GM23338 (cell line): ENCODE data around the gene PPP2R2D. TPM values are rescaled to one million over a fixed set of nuclear protein-coding genes. Genes with fewer than 3 reads are reported as not detected.

ENCODE experiments used
- ATAC-seq: fragments of 200-7000 bp; cut with Tn5 transposase; 3 replicates; pipeline ENCODE4 v1.9.1; 2020
- DNase-seq: peaks from one replicate; pipeline ENCODE4 v3.0.0-alpha.2; 2015; ENCODE audit warnings: low spot score
- H2AFZ ChIP-seq: fragments of 200-600 bp; sonication (generic); 2 replicates; pipeline ENCODE4 v1.8.0; 2016; ENCODE audit warnings: antibody characterized with exemption, mild to moderate bottlenecking, moderate library complexity
- H3F3A ChIP-seq: fragments of 200-600 bp; sonication (generic); replicated peaks from 2 replicates; pipeline ENCODE4 v1.8.0; 2017; ENCODE audit warnings: antibody characterized with exemption, mixed run types, low read depth
- H3K27ac ChIP-seq: fragments of 200-600 bp; sonication (generic); 2 replicates; pipeline ENCODE4 v1.6.1; 2016; ENCODE audit warnings: low read depth
- H3K27me3 ChIP-seq: fragments of 200-600 bp; sonication (generic); 2 replicates; pipeline ENCODE4 v1.8.0; 2016; ENCODE audit warnings: mild to moderate bottlenecking, mixed run types, moderate library complexity; ENCODE audit not compliant: insufficient read depth
- H3K36me3 ChIP-seq: fragments of 200-600 bp; sonication (generic); 2 replicates; pipeline ENCODE4 v1.8.0; 2016; ENCODE audit warnings: mild to moderate bottlenecking; ENCODE audit not compliant: insufficient read depth
- H3K4me1 ChIP-seq: fragments of 200-600 bp; sonication (generic); 2 replicates; pipeline ENCODE4 v1.8.0; 2016; ENCODE audit warnings: mild to moderate bottlenecking, moderate library complexity; ENCODE audit not compliant: insufficient read depth
- H3K4me2 ChIP-seq: fragments of 200-600 bp; sonication (generic); 2 replicates; pipeline ENCODE4 v1.7.1; 2017; ENCODE audit warnings: mixed run types
- H3K4me3 ChIP-seq: fragments of 200-600 bp; sonication (generic); 2 replicates; pipeline ENCODE4 v1.6.1; 2016; ENCODE audit warnings: mixed run types
- H3K79me2 ChIP-seq: fragments of 200-600 bp; sonication (generic); replicated peaks from 2 replicates; pipeline ENCODE4 v1.8.0; 2017; ENCODE audit warnings: mild to moderate bottlenecking; ENCODE audit not compliant: insufficient read depth
- H3K9me2 ChIP-seq: fragments of 200-600 bp; sonication (generic); 2 replicates; pipeline ENCODE4 v1.8.0; 2017; ENCODE audit not compliant: insufficient read depth
- H4K20me1 ChIP-seq: fragments of 200-600 bp; sonication (generic); replicated peaks from 2 replicates; pipeline ENCODE4 v1.8.0; 2017; ENCODE audit warnings: mild to moderate bottlenecking; ENCODE audit not compliant: insufficient read depth
- H3K27ac Mint-ChIP-seq: 2 replicates; pipeline ENCODE4 v1.8.0; 2020; ENCODE audit warnings: inconsistent platforms, mild to moderate bottlenecking, moderate library complexity, mixed read lengths
- H3K27me3 Mint-ChIP-seq: 3 replicates; pipeline ENCODE4 v1.8.0; 2022; ENCODE audit warnings: low read depth, mild to moderate bottlenecking, moderate library complexity, mixed read lengths, inconsistent platforms; ENCODE audit not compliant: insufficient read depth, poor library complexity
- H3K36me3 Mint-ChIP-seq: 3 replicates; pipeline ENCODE4 v1.8.0; 2021; ENCODE audit warnings: low read depth, mild to moderate bottlenecking, inconsistent platforms, moderate library complexity, mixed read lengths
- H3K4me1 Mint-ChIP-seq: 3 replicates; pipeline ENCODE4 v1.8.0; 2020; ENCODE audit warnings: mild to moderate bottlenecking, inconsistent platforms, mixed read lengths
- H3K4me3 Mint-ChIP-seq: 3 replicates; pipeline ENCODE4 v1.8.0; 2021; ENCODE audit warnings: moderate library complexity, mild to moderate bottlenecking, inconsistent platforms, mixed read lengths
- H3K9me3 Mint-ChIP-seq: 3 replicates; pipeline ENCODE4 v1.8.0; 2020; ENCODE audit warnings: moderate library complexity, mild to moderate bottlenecking, inconsistent platforms, mixed read lengths
- CREB1 ChIP-seq: fragments of 250-450 bp; sonication (Bioruptor Pico); IDR thresholded peaks from 2 replicates; pipeline ENCODE4 v1.5.0; 2020; ENCODE audit warnings: low read depth, mild to moderate bottlenecking, moderate library complexity
- CTCF ChIP-seq, 2 experiments: fragments of 200-600 bp in 1 of 2; sonication (generic) in 1 of 2; conservative IDR thresholded peaks; 2 replicates each; pipeline versions ENCODE4 v1.5.1 to v1.6.1; 2016 to 2017; ENCODE audit warnings: antibody characterized with exemption in 2 of 2, low read depth in 2 of 2, mild to moderate bottlenecking in 2 of 2, moderate library complexity in 1 of 2
- ETS1 ChIP-seq: IDR thresholded peaks from 2 replicates; pipeline ENCODE4 v1.6.1; 2016; ENCODE audit warnings: antibody characterized with exemption
- EZH2 ChIP-seq: fragments of 200-600 bp; sonication (generic); IDR thresholded peaks from one replicate; pipeline ENCODE4 v1.8.0; 2017; ENCODE audit warnings: antibody characterized with exemption, mild to moderate bottlenecking, low read depth; ENCODE audit not compliant: unreplicated experiment
- EZH2phosphoT487 ChIP-seq: fragments of 200-600 bp; sonication (generic); IDR thresholded peaks from one replicate; pipeline ENCODE4 v1.8.1; 2018; ENCODE audit warnings: antibody characterized with exemption; ENCODE audit not compliant: unreplicated experiment
- JUNB ChIP-seq: IDR thresholded peaks from one replicate; pipeline ENCODE4 v1.6.1; 2016; ENCODE audit warnings: antibody characterized with exemption; ENCODE audit not compliant: unreplicated experiment
- NANOG ChIP-seq: IDR thresholded peaks from 2 replicates; pipeline ENCODE4 v1.6.1; 2016; ENCODE audit warnings: antibody characterized with exemption, borderline replicate concordance
- POLR2AphosphoS5 ChIP-seq: IDR thresholded peaks from 2 replicates; pipeline ENCODE4 v1.6.1; 2016; ENCODE audit warnings: antibody characterized with exemption, low read depth
- REST ChIP-seq: IDR thresholded peaks from one replicate; pipeline ENCODE4 v1.6.1; 2018; ENCODE audit warnings: antibody characterized with exemption; ENCODE audit not compliant: unreplicated experiment
- STAT1 ChIP-seq: IDR thresholded peaks from one replicate; pipeline ENCODE4 v1.6.1; 2016; ENCODE audit warnings: antibody characterized with exemption; ENCODE audit not compliant: unreplicated experiment
- ZNF114 ChIP-seq: fragments of 250-450 bp; sonication (Bioruptor Pico); IDR thresholded peaks from 2 replicates; pipeline ENCODE4 v1.5.0; 2020; ENCODE audit warnings: mild to moderate bottlenecking, moderate library complexity
- ZNF331 ChIP-seq: fragments of 250-450 bp; sonication (Bioruptor Pico); IDR thresholded peaks from 2 replicates; pipeline ENCODE4 v1.5.0; 2020; ENCODE audit warnings: low read depth, mild to moderate bottlenecking, moderate library complexity
- polyA plus RNA-seq: library from polyadenylated mRNA; unstranded; fragments of >200 nt; fragmentation: Nextera tagmentation; extraction: Ambion mirVana; gene quantifications from 2 replicates; pipeline ENCODE4 v1.2.1, GENCODE V29; 2016
- total RNA-seq: library from RNA; depleted of rRNA; stranded (reverse); fragments of >200 nt; shearing (Covaris generic); gene quantifications from 2 replicates; pipeline ENCODE4 v1.2.3, GENCODE V29; 2014
- TF ChIP-seq, protein P1 (sequence below): fragments of 250-450 bp; sonication (Bioruptor Pico); IDR thresholded peaks from 2 replicates; pipeline ENCODE4 v1.5.0; 2020; ENCODE audit warnings: mild to moderate bottlenecking, moderate library complexity

PPP2R2D gene
- total and polyA plus RNA-seq, 2 experiments from 2014 or later: 28.8 to 33.7 TPM

- H3K4me2 ChIP-seq: no peak overlapping the region
- peaks cover 11% of the 10 kb centered on the region for H3K9me3 Mint-ChIP-seq
- H3K36me3 ChIP-seq: no peaks in the 10 kb centered on the region
- no peaks in the 10 kb centered on the region for H3K79me2 ChIP-seq
- no peaks in the 10 kb centered on the region for H4K20me1 ChIP-seq
- no peak overlapping the region for H3K27ac ChIP-seq
- H3K9me2 ChIP-seq: no peaks in the 10 kb centered on the region
- ATAC-seq (no peak), DNase-seq (no peak)
- no peak overlapping the region for H2AFZ ChIP-seq
- no peak overlapping the region for H3K4me3 ChIP-seq
- TF ChIP-seq STAT1: no peak
- no peak for TF ChIP-seq ZNF114 (CRISPR knock-in tag)
- TF ChIP-seq ZNF331: no peak
- TF ChIP-seq CTCF (conservative IDR thresholded peaks at IDR 0.05; ENCODE audit: low read depth in 2 of 2): no peak
- no peak for TF ChIP-seq CREB1 (CRISPR knock-in tag)
- TF ChIP-seq EZH2: no peak
- TF ChIP-seq POLR2AphosphoS5: no peak
- TF ChIP-seq ETS1: no peak
- no peak for TF ChIP-seq REST
- no peak for TF ChIP-seq JUNB
- TF ChIP-seq, protein P1, sequence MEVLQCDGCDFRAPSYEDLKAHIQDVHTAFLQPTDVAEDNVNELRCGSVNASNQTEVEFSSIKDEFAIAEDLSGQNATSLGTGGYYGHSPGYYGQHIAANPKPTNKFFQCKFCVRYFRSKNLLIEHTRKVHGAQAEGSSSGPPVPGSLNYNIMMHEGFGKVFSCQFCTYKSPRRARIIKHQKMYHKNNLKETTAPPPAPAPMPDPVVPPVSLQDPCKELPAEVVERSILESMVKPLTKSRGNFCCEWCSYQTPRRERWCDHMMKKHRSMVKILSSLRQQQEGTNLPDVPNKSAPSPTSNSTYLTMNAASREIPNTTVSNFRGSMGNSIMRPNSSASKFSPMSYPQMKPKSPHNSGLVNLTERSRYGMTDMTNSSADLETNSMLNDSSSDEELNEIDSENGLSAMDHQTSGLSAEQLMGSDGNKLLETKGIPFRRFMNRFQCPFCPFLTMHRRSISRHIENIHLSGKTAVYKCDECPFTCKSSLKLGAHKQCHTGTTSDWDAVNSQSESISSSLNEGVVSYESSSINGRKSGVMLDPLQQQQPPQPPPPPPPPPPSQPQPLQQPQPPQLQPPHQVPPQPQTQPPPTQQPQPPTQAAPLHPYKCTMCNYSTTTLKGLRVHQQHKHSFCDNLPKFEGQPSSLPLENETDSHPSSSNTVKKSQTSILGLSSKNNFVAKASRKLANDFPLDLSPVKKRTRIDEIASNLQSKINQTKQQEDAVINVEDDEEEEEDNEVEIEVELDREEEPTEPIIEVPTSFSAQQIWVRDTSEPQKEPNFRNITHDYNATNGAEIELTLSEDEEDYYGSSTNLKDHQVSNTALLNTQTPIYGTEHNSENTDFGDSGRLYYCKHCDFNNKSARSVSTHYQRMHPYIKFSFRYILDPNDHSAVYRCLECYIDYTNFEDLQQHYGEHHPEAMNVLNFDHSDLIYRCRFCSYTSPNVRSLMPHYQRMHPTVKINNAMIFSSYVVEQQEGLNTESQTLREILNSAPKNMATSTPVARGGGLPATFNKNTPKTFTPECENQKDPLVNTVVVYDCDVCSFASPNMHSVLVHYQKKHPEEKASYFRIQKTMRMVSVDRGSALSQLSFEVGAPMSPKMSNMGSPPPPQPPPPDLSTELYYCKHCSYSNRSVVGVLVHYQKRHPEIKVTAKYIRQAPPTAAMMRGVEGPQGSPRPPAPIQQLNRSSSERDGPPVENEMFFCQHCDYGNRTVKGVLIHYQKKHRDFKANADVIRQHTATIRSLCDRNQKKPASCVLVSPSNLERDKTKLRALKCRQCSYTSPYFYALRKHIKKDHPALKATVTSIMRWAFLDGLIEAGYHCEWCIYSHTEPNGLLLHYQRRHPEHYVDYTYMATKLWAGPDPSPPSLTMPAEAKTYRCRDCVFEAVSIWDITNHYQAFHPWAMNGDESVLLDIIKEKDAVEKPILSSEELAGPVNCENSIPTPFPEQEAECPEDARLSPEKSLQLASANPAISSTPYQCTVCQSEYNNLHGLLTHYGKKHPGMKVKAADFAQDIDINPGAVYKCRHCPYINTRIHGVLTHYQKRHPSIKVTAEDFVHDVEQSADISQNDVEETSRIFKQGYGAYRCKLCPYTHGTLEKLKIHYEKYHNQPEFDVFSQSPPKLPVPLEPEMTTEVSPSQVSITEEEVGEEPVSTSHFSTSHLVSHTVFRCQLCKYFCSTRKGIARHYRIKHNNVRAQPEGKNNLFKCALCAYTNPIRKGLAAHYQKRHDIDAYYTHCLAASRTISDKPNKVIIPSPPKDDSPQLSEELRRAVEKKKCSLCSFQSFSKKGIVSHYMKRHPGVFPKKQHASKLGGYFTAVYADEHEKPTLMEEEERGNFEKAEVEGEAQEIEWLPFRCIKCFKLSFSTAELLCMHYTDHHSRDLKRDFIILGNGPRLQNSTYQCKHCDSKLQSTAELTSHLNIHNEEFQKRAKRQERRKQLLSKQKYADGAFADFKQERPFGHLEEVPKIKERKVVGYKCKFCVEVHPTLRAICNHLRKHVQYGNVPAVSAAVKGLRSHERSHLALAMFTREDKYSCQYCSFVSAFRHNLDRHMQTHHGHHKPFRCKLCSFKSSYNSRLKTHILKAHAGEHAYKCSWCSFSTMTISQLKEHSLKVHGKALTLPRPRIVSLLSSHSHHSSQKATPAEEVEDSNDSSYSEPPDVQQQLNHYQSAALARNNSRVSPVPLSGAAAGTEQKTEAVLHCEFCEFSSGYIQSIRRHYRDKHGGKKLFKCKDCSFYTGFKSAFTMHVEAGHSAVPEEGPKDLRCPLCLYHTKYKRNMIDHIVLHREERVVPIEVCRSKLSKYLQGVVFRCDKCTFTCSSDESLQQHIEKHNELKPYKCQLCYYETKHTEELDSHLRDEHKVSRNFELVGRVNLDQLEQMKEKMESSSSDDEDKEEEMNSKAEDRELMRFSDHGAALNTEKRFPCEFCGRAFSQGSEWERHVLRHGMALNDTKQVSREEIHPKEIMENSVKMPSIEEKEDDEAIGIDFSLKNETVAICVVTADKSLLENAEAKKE (CRISPR knock-in tag): no peak
- TF ChIP-seq EZH2phosphoT487: no peak
- no peak for TF ChIP-seq NANOG
- no peaks in the 10 kb centered on the region; the same call in 1 of the 2 replicates for H3F3A ChIP-seq
- H3K36me3 Mint-ChIP-seq: peaks cover 11% of the 10 kb centered on the region
- no peak overlapping the region for H3K27ac Mint-ChIP-seq
- H3K27me3 ChIP-seq: no peaks in the 10 kb centered on the region
- H3K4me1 Mint-ChIP-seq: peaks cover 62% of the 10 kb centered on the region
- no peak overlapping the region for H3K4me3 Mint-ChIP-seq
- H3K27me3 Mint-ChIP-seq: peaks cover 12% of the 10 kb centered on the region
- peaks cover 39% of the 10 kb centered on the region for H3K4me1 ChIP-seq
Observed at GRCh38 chr10:132004052-132004451, 103.2 kb downstream of the PPP2R2D start.
